ENCODE results near the gene IRF2.

IRF2 gene

GRCh38 chr4:184433258-184433892, 41.0 kb downstream of the IRF2 start:
- H3K27ac Mint-ChIP-seq: peak overlapping the region; percentile 62
- peaks cover 6% of the 10 kb centered on the region for H3K27me3 Mint-ChIP-seq (ENCODE audit: low read depth, poor library complexity)
- peaks cover 39% of the 10 kb centered on the region for H3K4me1 Mint-ChIP-seq

GRCh38 chr4:184432127-184432922, 42.0 kb downstream of the IRF2 start:
- H3K27me3 Mint-ChIP-seq (ENCODE audit: low read depth, poor library complexity): peaks cover 6% of the 10 kb centered on the region

More at GRCh38 chr4:184433258-184433892, 41.0 kb downstream of the IRF2 start:
- Mint-ChIP-seq H3K4me3 (no peak overlapping the region), H3K36me3 (ENCODE audit: low read depth) (peaks cover 7% of the 10 kb centered on the region), H3K9me3 (no peaks in the 10 kb centered on the region)
- DNase-seq: no peak
- TF ChIP-seq CTCF (IDR thresholded peaks at IDR 0.05): no peak

GRCh38 chr4:184430163-184430562, 44.2 kb downstream of the IRF2 start:
- TF ChIP-seq CTCF (IDR thresholded peaks at IDR 0.05): no peak
- H3K4me3 Mint-ChIP-seq: no peak overlapping the region
- H3K27ac Mint-ChIP-seq: no peak overlapping the region
- DNase-seq: no peak
- H3K36me3 Mint-ChIP-seq (ENCODE audit: low read depth): peaks cover 22% of the 10 kb centered on the region
- no peaks in the 10 kb centered on the region for H3K27me3 Mint-ChIP-seq (ENCODE audit: low read depth, poor library complexity)
- H3K9me3 Mint-ChIP-seq: no peaks in the 10 kb centered on the region
- peaks cover 18% of the 10 kb centered on the region for H3K4me1 Mint-ChIP-seq

More at GRCh38 chr4:184432127-184432922, 42.0 kb downstream of the IRF2 start:
- no peak overlapping the region for H3K4me3 Mint-ChIP-seq
- peaks cover 10% of the 10 kb centered on the region for H3K36me3 Mint-ChIP-seq (ENCODE audit: low read depth)
- H3K9me3 Mint-ChIP-seq: no peaks in the 10 kb centered on the region
- peaks cover 28% of the 10 kb centered on the region for H3K4me1 Mint-ChIP-seq
- TF ChIP-seq CTCF (IDR thresholded peaks at IDR 0.05): no peak
- no peak for DNase-seq
- no peak overlapping the region for H3K27ac Mint-ChIP-seq

GRCh38 chr4:184428787-184429186, 45.6 kb downstream of the IRF2 start:
- TF ChIP-seq CTCF (IDR thresholded peaks at IDR 0.05): no peak
- peaks cover 35% of the 10 kb centered on the region for H3K36me3 Mint-ChIP-seq (ENCODE audit: low read depth)
- no peaks in the 10 kb centered on the region for H3K27me3 Mint-ChIP-seq (ENCODE audit: low read depth, poor library complexity)
- no peak overlapping the region for H3K4me3 Mint-ChIP-seq
- no peak for DNase-seq
- peaks cover 15% of the 10 kb centered on the region for H3K4me1 Mint-ChIP-seq
- H3K9me3 Mint-ChIP-seq: no peaks in the 10 kb centered on the region
- H3K27ac Mint-ChIP-seq: no peak overlapping the region

- Mint-ChIP-seq H3K36me3 (ENCODE audit: low read depth) (peaks cover 45% of the 10 kb centered on the region), H3K27me3 (ENCODE audit: low read depth, poor library complexity) (no peaks in the 10 kb centered on the region), H3K4me3 (no peak overlapping the region), H3K4me1 (peaks cover 13% of the 10 kb centered on the region), H3K9me3 (peaks cover 9% of the 10 kb centered on the region), H3K27ac (peak overlapping the region; percentile 64)
- TF ChIP-seq CTCF (IDR thresholded peaks at IDR 0.05): no peak
- no peak for DNase-seq
These were observed 46.7 kb downstream of the IRF2 start for GRCh38 chr4:184427687-184428086.
